Ishikawa (cell line): Measurements from ENCODE around the gene ZNF512.

Experiments used
- EP300 ChIP-seq: IDR thresholded peaks from 2 replicates; pipeline ENCODE4 v1.6.1; 2012; ENCODE audit warnings: borderline replicate concordance
- REST ChIP-seq: IDR thresholded peaks from 2 replicates; pipeline ENCODE4 v1.6.1; 2012; ENCODE audit warnings: low read depth, mild to moderate bottlenecking

GRCh38 chr2:27664154-27664574 lies 81.3 kb downstream of the ZNF512 start:
- no peak for TF ChIP-seq EP300
- no peak for TF ChIP-seq REST
